ENCODE results near the gene SELENOW. TPM values are rescaled to one million over a fixed set of nuclear protein-coding genes. Genes with fewer than 3 reads are reported as not detected.

SELENOW gene
- total RNA-seq, 1 donor from 2014 or later = 351 TPM

GRCh38 chr19:47790398-47790814 is 11.9 kb downstream of the SELENOW start:
- peak; percentile 90 for TF ChIP-seq CTCF (IDR thresholded peaks at IDR 0.05)
- peaks cover 4% of the 10 kb centered on the region for H3K36me3 Mint-ChIP-seq (ENCODE audit: low read depth)
- H3K27me3 Mint-ChIP-seq (ENCODE audit: low read depth) = no peaks in the 10 kb centered on the region
- no peak overlapping the region for H3K27ac Mint-ChIP-seq (ENCODE audit: unreplicated experiment)
- no peak for DNase-seq (ENCODE audit: low spot score)
- H3K4me1 Mint-ChIP-seq (ENCODE audit: low read depth) = peaks cover 6% of the 10 kb centered on the region
- H3K4me3 Mint-ChIP-seq (ENCODE audit: unreplicated experiment) = no peak overlapping the region
- H3K9me3 Mint-ChIP-seq (ENCODE audit: low read depth) = peaks cover 6% of the 10 kb centered on the region

GRCh38 chr19:47792616-47793015 is 14.1 kb downstream of the SELENOW start:
- Mint-ChIP-seq H3K36me3 (ENCODE audit: low read depth) (no peaks in the 10 kb centered on the region), H3K4me3 (ENCODE audit: unreplicated experiment) (no peak overlapping the region), H3K27ac (ENCODE audit: unreplicated experiment) (no peak overlapping the region), H3K9me3 (ENCODE audit: low read depth) (peaks cover 6% of the 10 kb centered on the region), H3K27me3 (ENCODE audit: low read depth) (no peaks in the 10 kb centered on the region), H3K4me1 (ENCODE audit: low read depth) (peaks cover 6% of the 10 kb centered on the region)
- DNase-seq (ENCODE audit: low spot score) = no peak
- no peak for TF ChIP-seq CTCF (IDR thresholded peaks at IDR 0.05)

- DNase-seq (ENCODE audit: low spot score) = no peak
- no peak overlapping the region for H3K27ac Mint-ChIP-seq (ENCODE audit: unreplicated experiment)
- H3K4me1 Mint-ChIP-seq (ENCODE audit: low read depth) = no peaks in the 10 kb centered on the region
- peak; percentile 42 for TF ChIP-seq CTCF (IDR thresholded peaks at IDR 0.05)
- peaks cover 6% of the 10 kb centered on the region for H3K9me3 Mint-ChIP-seq (ENCODE audit: low read depth)
- no peaks in the 10 kb centered on the region for H3K36me3 Mint-ChIP-seq (ENCODE audit: low read depth)
- peaks cover 7% of the 10 kb centered on the region for H3K27me3 Mint-ChIP-seq (ENCODE audit: low read depth)
- no peak overlapping the region for H3K4me3 Mint-ChIP-seq (ENCODE audit: unreplicated experiment)
These were observed 16.0 kb downstream of the SELENOW start for GRCh38 chr19:47794526-47794925.

DNA sequence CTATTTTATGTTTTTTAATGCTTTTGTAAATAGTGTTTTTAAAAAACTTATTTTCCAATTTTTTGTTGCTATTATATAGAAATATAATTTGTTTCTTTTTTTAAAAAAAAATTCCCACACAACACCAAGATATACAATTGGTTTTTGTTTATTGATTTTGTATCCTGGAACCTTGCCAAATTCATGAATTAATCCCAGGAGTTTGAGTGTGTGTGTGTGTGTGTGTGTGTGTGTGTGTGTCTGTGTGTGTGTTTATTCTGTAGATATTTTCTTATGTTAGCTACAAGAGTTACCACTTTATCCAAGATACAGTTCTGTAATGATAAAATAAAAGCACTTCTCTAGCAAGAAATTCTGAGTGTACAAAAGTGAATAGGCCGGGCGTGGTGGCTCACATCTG is 18.3 kb downstream of the SELENOW start:
- peaks cover 12% of the 10 kb centered on the region for H3K9me3 Mint-ChIP-seq (ENCODE audit: low read depth)
- no peak overlapping the region for H3K4me3 Mint-ChIP-seq (ENCODE audit: unreplicated experiment)
- H3K36me3 Mint-ChIP-seq (ENCODE audit: low read depth) = peaks cover 2% of the 10 kb centered on the region
- no peak overlapping the region for H3K27ac Mint-ChIP-seq (ENCODE audit: unreplicated experiment)
- TF ChIP-seq CTCF (IDR thresholded peaks at IDR 0.05) = no peak
- no peak for DNase-seq (ENCODE audit: low spot score)
- H3K27me3 Mint-ChIP-seq (ENCODE audit: low read depth) = peaks cover 7% of the 10 kb centered on the region
- no peaks in the 10 kb centered on the region for H3K4me1 Mint-ChIP-seq (ENCODE audit: low read depth)

- no peak for DNase-seq (ENCODE audit: low spot score)
- Mint-ChIP-seq H3K9me3 (ENCODE audit: low read depth) (peaks cover 6% of the 10 kb centered on the region), H3K4me1 (ENCODE audit: low read depth) (no peaks in the 10 kb centered on the region), H3K27ac (ENCODE audit: unreplicated experiment) (no peak overlapping the region), H3K36me3 (ENCODE audit: low read depth) (peaks cover 2% of the 10 kb centered on the region), H3K4me3 (ENCODE audit: unreplicated experiment) (no peak overlapping the region), H3K27me3 (ENCODE audit: low read depth) (peaks cover 7% of the 10 kb centered on the region)
- TF ChIP-seq CTCF (IDR thresholded peaks at IDR 0.05) = no peak
These were observed 19.7 kb downstream of the SELENOW start for GRCh38 chr19:47797996-47798903.
